NCI-H2227 (cell line): Measurements from ENCODE around the gene SERINC2.
A peak's percentile ranks its signal among the peaks of the same experiment; 100 is the strongest.
"Not testable (repeated sequence)": the region's sequence is repeated elsewhere in the genome, so short reads cannot be mapped to it uniquely, and the experiment has no call there.

ENCODE experiments used
- DNase-seq: peaks from one replicate; lab custom pipeline; 2025; ENCODE audit not compliant: unreplicated experiment; lab: John Stamatoyannopoulos, UW

SERINC2 gene

GRCh38 chr1:31382379-31382989, 30.5 kb upstream of the SERINC2 start:
- DNase-seq, result no peak

- no peak for DNase-seq
These were observed 29.0 kb upstream of the SERINC2 start for GRCh38 chr1:31383967-31384366.

GRCh38 chr1:31386576-31387243, 26.3 kb upstream of the SERINC2 start:
- DNase-seq, result not testable (repeated sequence)

GRCh38 chr1:31387612-31388011, 25.4 kb upstream of the SERINC2 start:
- no peak for DNase-seq

GRCh38 chr1:31389616-31390015, 23.4 kb upstream of the SERINC2 start:
- DNase-seq, result no peak

GRCh38 chr1:31390071-31390470, 22.9 kb upstream of the SERINC2 start:
- DNase-seq, result no peak

- DNase-seq, result no peak
These were observed 19.6 kb upstream of the SERINC2 start for GRCh38 chr1:31393463-31393862.

GRCh38 chr1:31394584-31395193, 18.3 kb upstream of the SERINC2 start:
- peak; percentile 94 for DNase-seq

- DNase-seq, result no peak
These were observed 16.2 kb upstream of the SERINC2 start for GRCh38 chr1:31396633-31397351.

- no peak for DNase-seq
These were observed 15.5 kb upstream of the SERINC2 start for GRCh38 chr1:31397360-31398095.

- no peak for DNase-seq
These were observed 14.8 kb upstream of the SERINC2 start for GRCh38 chr1:31398246-31398645.

GRCh38 chr1:31399976-31400375, 13.0 kb upstream of the SERINC2 start:
- DNase-seq, result no peak

- no peak for DNase-seq
These were observed 12.6 kb upstream of the SERINC2 start for GRCh38 chr1:31400393-31400792.

- DNase-seq, result no peak
These were observed 11.8 kb upstream of the SERINC2 start for GRCh38 chr1:31401241-31401640.

- no peak for DNase-seq
These were observed 7.3 kb upstream of the SERINC2 start for GRCh38 chr1:31405578-31406245.

- DNase-seq, result no peak
These were observed 5.9 kb upstream of the SERINC2 start for GRCh38 chr1:31407029-31407626.

- no peak for DNase-seq
These were observed 4.2 kb upstream of the SERINC2 start for GRCh38 chr1:31408788-31409318.

- DNase-seq, result no peak
These were observed 2.8 kb upstream of the SERINC2 start for GRCh38 chr1:31409946-31410858.

- no peak for DNase-seq
These were observed 2.1 kb upstream of the SERINC2 start for GRCh38 chr1:31410871-31411270.
